CD4-positive, alpha-beta T cell treated with Interleukin-4 for 4 hours (primary cell): ENCODE measurements around the gene DTWD2.
"Not testable (repeated sequence)": the region's sequence is repeated elsewhere in the genome, so short reads cannot be mapped to it uniquely, and the experiment has no call there.

Source experiments
- DNase-seq: peaks from one replicate; pipeline ENCODE4 v3.0.0-alpha.2; 2020

Gene DTWD2

DNA sequence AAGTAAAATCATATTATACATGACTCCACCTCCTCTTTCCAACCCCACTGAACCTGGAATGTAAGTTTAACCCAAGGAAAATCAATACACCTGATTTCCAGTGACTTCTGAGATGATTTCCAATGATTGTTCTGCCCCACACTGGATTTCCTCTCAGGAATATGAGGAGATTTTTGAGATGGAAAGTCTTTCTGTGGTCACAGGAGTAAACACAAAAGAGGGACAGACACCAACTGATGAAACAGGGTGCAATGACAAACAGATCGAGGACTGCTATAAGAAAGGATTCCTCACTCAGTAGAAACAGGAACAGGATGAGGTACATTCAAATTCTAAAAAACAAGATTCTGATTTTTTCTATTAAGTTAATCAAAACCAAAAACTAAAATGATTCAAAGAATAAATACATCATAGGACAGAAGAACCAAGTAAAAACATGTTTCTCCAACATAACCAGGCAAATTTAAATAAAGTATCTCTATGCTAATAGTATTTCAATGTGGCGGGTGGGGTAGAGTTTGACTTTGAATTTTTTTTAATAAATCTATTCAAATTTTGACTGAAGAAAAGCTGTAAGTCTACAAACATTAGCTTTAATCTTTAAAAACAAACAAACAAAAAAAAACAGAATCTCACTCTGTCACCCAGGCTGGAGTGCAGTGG, 42.1 kb downstream of the DTWD2 start:
- DNase-seq: no peak

GRCh38 chr5:118937393-118938061, 50.8 kb downstream of the DTWD2 start:
- no peak for DNase-seq

- DNase-seq: no peak
Observed at GRCh38 chr5:118933703-118934102, 54.6 kb downstream of the DTWD2 start.

DNA sequence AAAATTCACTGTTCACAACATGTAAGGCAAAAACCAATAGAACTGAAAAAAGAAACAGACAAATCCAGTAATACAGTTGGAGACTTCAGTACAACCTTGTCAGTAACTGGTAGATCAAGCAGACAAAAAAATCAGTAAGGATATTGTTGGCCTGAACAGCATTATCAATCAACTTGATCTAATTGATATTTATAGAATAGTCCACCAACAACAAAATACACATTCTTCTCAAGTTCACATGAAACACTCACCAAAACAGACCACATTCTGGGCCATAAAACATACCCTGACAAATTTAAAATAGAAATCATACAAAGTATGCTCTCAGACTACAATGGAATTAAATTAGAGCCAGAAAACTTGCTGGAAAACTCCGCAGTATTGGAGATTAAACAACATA, 56.8 kb downstream of the DTWD2 start:
- no peak for DNase-seq

GRCh38 chr5:118924006-118924389, 64.3 kb downstream of the DTWD2 start:
- no peak for DNase-seq

DNA sequence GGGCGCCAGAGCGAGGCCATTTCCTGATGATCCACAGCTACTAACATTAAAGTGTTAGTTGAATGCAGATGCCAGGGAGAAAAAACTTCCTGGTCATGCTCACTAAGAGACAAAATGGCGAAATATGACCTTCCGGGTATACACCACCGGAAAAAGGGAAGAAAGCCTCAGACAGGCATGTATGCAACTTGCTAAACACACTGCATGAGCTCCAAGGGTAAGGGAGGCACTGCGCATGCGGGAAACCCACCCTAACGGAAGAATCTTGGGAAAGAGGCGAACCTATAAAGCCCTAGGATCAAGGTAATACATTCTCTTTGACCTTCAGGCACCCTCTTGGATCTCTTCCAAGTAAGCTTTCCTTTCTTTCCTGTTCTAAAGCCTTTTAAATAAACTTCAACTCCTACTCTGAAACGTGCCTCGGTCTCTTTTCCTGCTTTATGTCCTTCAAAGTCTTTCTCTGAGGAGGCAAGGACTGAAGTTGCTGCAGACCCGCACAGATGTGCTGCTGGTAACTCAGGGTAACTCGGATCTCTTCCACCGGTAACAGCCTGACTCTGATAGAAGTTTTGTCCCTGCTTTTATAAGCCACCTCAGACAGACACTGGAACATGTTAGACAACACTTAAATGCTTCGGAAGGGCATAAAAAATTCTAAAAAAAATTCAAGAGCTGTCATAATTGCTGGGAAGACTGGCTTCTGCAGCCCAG, 64.9 kb downstream of the DTWD2 start:
- no peak for DNase-seq

- DNase-seq: no peak
Observed at GRCh38 chr5:118921866-118922265, 66.5 kb downstream of the DTWD2 start.

- DNase-seq: no peak
Observed at GRCh38 chr5:118919016-118919415, 69.3 kb downstream of the DTWD2 start.

GRCh38 chr5:118918232-118918631, 70.1 kb downstream of the DTWD2 start:
- no peak for DNase-seq

DNA sequence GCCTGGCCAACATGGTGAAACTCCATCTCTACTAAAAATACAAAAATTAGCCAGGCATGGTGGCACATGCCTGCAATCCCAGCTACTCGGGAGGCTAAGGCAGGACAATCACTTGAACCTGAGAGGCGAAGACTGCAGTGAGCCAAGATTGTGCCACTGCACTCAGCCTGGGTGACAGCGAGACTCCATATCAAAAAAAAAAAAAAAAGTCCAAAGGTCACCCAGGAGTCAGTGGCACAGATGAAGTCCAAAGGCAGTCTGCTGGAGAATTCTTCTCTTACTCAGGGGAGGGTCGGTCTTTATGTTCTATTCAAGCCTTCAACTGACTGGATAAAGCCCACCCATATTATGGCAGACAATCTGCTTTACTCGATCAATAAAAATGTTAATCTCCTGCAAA, 80.8 kb downstream of the DTWD2 start:
- not testable (repeated sequence) for DNase-seq

- no peak for DNase-seq
Observed at GRCh38 chr5:118906947-118907346, 81.4 kb downstream of the DTWD2 start.

DNA sequence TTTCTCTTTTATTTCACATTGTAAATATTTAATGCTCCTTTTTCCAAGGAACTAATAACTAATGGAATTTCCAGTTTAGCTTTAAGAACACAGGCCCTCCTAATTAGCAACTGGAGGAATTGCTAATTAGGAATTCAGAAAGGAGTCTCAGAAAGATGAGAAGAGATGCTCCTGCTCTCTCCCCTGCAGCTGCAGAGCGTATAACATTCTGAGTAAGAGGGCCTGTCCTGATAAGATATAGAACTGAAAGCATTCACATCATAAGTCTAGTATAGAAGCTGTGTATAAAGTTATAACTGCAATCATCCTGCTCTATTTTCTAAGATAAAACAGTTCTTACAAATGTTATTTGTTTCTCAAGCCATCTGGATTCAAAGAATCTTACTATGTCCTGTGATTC, 83.2 kb downstream of the DTWD2 start:
- DNase-seq: no peak

DNA sequence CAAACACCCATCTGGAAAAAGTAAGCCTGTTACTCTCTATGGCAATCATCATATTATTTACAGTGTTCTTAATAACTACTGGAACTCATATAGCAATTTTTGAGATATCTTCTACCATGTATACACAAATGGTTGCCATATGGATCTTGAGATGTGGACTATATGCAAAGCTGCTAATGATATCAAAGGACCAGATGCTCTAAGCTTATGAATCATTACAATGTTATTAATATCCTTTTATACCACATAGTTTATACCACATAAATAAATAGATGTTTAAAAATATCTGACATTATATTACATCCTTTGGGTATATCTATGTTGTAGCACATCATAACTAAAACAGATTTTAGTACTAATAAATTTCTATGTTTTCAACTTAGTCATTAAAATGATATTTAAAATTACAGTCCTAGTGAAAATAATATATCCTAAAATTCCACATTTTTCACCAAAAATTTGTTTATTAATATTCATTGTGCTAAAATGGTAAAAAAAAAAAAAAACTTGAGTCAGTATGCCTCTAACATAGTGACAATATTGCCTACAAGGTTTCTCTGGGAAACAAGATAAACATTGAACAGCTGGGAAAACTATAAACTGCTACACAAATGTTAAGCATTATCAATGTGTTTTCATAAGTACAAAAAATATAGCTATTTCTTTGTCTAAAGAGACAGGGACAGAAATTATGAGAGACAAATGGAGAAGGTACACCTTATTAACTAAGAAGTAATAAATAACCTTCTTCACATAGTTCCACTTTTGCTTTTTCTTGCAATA, 85.5 kb downstream of the DTWD2 start:
- no peak for DNase-seq

DNA sequence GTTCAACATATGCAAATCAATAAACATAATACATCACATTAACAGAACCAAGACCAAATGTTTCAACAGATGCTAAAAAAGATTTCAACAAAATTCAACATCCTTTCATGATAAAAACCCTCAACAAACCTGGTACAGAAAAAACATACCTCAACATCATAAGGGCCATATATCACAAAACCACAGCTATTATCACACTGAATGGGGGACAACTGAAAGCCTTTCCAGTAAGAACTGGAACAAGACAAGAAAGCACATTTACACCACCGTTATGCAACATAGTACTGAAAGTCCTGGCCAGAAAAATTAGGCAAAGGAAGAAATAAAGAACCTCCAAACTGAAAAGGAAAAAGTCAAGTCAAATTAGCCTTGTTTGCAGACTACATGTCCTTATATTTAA, 93.6 kb downstream of the DTWD2 start:
- DNase-seq: no peak

GRCh38 chr5:118891252-118891651, 97.1 kb downstream of the DTWD2 start:
- no peak for DNase-seq

DNA sequence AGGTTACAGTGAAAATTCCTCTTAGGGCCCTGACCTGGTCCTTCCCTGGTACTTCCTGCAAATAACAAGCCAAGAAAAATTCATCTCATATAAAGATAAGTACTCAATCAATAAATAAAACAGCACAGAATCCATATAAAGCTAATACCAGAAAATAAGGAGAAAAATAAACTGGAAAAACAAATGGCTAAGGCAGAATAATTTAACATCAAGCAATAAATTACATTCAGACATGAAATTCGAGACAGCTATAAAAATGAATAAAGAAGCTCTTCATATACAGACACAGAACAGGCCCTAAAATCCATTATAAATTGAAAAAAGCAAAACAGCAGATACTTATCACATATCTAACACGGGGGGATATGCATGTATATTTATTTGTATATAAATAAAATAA, 99.2 kb downstream of the DTWD2 start:
- no peak for DNase-seq

DNA sequence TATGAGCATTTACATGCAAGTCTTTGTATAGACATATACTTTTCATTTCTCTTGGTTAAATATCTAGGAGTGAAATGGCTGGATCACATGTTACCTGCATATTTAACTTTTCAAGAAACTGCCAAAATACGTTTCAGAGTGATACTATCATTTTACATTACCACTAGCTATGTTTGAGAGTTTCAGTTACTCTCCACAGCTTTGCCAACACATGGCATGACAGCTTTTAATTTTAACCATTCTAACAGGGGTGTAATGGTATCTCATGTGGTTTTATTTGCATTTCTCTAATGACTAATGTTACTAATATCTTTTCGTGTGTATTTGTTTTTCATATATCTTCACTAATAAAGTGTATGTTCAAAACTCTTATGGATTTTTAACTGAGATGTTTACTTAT, 99.8 kb downstream of the DTWD2 start:
- no peak for DNase-seq

DNA sequence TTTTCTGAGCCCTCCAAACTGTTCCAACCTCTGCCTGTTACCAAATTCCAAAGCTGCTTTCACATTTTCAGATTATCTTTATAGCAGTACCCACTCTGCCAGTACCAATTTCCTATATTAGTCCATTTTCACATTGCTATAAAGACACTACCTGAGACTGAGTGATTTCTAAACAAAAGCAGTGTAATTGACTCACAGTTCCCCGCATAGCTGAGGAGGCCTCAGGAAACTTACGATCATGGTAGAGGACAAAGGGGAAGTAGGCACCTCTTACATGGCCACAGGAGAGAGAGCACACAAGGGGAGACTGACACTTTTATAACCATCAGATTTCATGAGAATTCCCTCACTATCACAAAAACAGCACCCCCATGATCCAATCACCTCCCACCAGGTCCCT, 105.0 kb downstream of the DTWD2 start:
- DNase-seq: no peak

DNA sequence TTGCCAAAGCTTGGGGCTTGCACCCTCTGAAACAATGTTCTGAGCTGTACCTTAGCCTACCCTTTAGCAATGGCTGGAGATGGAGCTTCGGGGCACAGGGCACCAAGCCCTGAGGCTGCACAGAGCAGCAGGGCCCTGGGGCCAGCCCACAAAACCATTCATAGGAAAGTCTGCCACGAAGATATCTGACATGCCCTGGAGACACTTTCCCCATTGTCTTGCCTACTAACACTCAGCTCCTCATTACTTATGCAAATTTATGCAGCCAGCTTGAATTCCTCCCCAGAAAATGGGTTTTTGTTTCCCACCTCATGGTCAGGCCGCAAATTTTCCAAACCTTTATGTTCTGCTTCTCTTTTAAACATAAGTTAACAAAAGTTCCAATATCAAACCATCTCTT, 105.7 kb downstream of the DTWD2 start:
- DNase-seq: no peak

GRCh38 chr5:118876852-118877251, 111.5 kb downstream of the DTWD2 start:
- not testable (repeated sequence) for DNase-seq

GRCh38 chr5:118875131-118875530, 113.2 kb downstream of the DTWD2 start:
- DNase-seq: no peak

DNA sequence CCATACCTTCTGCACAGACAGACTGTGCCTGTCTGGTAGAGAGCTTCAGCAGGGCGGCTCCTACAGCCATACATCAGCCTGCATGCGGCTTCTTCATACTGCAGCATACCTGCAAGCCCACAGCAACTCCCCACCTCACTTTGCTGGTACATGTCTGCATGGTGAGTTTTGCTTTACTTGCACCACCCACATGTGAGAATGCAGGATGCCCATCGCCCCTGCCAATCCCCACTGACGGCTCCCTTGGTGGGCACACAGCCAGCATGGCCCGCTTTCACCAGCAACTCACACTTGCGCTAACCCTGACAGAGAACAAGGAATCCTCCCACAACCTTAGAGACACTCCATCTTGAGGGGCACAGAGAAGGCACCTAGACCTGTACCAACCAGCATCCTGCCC, 114.9 kb downstream of the DTWD2 start:
- DNase-seq: no peak

DNA sequence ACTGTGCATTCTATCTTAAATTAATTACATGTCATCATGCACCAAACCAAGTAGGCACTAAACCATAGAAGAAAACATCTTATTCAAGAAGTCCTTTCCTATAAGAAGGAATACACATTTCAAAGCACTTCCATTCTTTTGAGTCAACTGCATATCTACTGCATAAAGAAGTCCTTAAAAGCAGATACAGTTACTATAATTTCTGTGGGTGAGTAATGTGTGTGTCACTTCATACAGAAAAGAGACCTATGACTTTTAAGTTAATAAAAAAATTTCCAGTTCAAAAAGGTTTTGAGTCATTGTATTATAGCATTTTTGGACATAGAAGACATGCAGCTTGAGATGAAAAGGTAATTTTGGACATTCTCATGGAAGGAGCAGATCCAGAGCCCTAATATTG, 125.0 kb downstream of the DTWD2 start:
- no peak for DNase-seq

DNA sequence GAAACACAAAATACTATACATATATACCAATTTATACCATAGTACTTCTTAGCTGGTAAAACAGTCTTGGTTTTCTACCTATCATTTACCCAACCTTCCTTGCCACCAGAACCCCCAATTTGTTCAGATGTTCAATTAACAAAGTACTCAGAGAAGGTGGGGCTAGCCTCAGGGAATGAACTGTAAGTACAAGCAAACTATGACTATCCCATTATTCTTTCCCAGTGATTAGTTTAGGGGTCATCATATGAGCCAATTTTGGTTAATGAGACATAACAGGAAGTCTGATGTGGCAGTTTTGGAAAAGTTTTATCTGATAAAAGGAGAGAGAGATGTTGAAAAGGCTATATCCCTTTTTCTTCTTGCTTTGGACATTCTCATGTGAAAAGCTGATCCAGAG, 125.8 kb downstream of the DTWD2 start:
- DNase-seq: no peak
